Colon (tissue), 2 donors: Measurements from ENCODE around the gene OSTF1.

ENCODE experiments used
- FAIRE-seq: peaks from 2 replicates; lab custom pipeline; 2012; peaks lifted over from hg19 to GRCh38; lab: Jason Lieb, UNC
- donor health status: control.
- donor health status: control.

OSTF1 gene

GRCh38 chr9:75087824-75088645 lies at the start of gene OSTF1, which contains the start of gene NMRK1:
OSTF1 (plus strand) TSS chr9:75088514; CDS start chr9:75088693, 179 bp downstream.
NMRK1 (minus strand) TSS chr9:75088155; CDS start chr9:75083115, 5,040 bp downstream.
- FAIRE-seq: no peak

GRCh38 chr9:75039009-75039408 lies 49.3 kb upstream of the OSTF1 start:
- FAIRE-seq: no peak

- FAIRE-seq: no peak
Measured at GRCh38 chr9:75039801-75040200, 48.5 kb upstream of the OSTF1 start.

GRCh38 chr9:75041041-75041440 lies 47.3 kb upstream of the OSTF1 start:
- FAIRE-seq: no peak

GRCh38 chr9:75046725-75047345 lies 41.5 kb upstream of the OSTF1 start:
- FAIRE-seq: no peak

- FAIRE-seq: no peak
Measured at GRCh38 chr9:75047506-75047905, 40.8 kb upstream of the OSTF1 start.

GRCh38 chr9:75051285-75051684 lies 37.0 kb upstream of the OSTF1 start:
- FAIRE-seq: no peak

- FAIRE-seq: no peak
Measured at GRCh38 chr9:75053869-75054268, 34.4 kb upstream of the OSTF1 start.

- FAIRE-seq: no peak
Measured at GRCh38 chr9:75054368-75055001, 33.8 kb upstream of the OSTF1 start.

GRCh38 chr9:75061169-75061568 lies 27.1 kb upstream of the OSTF1 start:
- FAIRE-seq: no peak

GRCh38 chr9:75063556-75064305 lies 24.6 kb upstream of the OSTF1 start:
- peak; percentile 5 for FAIRE-seq

- FAIRE-seq: no peak
Measured at GRCh38 chr9:75064307-75065025, 23.8 kb upstream of the OSTF1 start.

- FAIRE-seq: no peak
Measured at GRCh38 chr9:75065510-75065909, 22.8 kb upstream of the OSTF1 start.

GRCh38 chr9:75067894-75068293 lies 20.4 kb upstream of the OSTF1 start:
- no peak for FAIRE-seq

- FAIRE-seq: no peak
Measured at GRCh38 chr9:75069171-75069570, 19.1 kb upstream of the OSTF1 start.

- peak; percentile 62 for FAIRE-seq
Measured at GRCh38 chr9:75071530-75072122, 16.7 kb upstream of the OSTF1 start.

- no peak for FAIRE-seq
Measured at GRCh38 chr9:75072895-75073294, 15.4 kb upstream of the OSTF1 start.

- no peak for FAIRE-seq
Measured at GRCh38 chr9:75081632-75082031, 6.7 kb upstream of the OSTF1 start.

- FAIRE-seq: no peak
Measured at GRCh38 chr9:75083188-75083970, 4.9 kb upstream of the OSTF1 start.

- no peak for FAIRE-seq
Measured at GRCh38 chr9:75084081-75084672, 4.1 kb upstream of the OSTF1 start.
